ENCODE measurements around the gene CCDC117.

DNA sequence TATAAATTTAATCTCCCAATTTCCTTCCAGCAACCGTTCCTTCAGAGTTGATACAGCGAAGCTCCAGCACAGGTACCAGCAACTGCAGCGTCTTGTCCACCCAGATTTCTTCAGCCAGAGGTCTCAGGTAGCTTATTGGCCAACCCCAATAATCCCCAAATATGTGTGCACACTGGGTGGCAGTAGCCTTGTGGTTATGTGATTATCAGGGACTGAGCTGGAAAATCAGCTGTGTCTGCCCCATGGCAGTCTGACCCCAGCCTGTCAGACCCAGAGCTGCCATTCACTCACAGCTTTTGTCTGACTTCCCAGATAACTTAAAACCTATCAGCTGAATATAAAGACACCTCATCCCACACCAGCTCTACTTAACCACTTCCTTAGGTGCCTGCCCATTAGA lies 28.6 kb upstream of the CCDC117 start:
- TF ChIP-seq GABPA (IDR thresholded peaks at IDR 0.05 in 1 of 2, conservative IDR thresholded peaks at IDR 0.05 in 1 of 2) (no peak), CTCF (IDR thresholded peaks at IDR 0.05; ENCODE audit: low read depth, low read length, missing input control) (no peak), SP1 (IDR thresholded peaks at IDR 0.05) (no peak), TAF1 (conservative IDR thresholded peaks at IDR 0.05) (no peak), RAD21 (IDR thresholded peaks at IDR 0.05) (no peak), FOXA1 (IDR thresholded peaks at IDR 0.05) (no peak)
- TF ChIP-seq, protein P1, sequence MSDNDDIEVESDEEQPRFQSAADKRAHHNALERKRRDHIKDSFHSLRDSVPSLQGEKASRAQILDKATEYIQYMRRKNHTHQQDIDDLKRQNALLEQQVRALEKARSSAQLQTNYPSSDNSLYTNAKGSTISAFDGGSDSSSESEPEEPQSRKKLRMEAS (IDR thresholded peaks at IDR 0.05), result no peak
- TF ChIP-seq, protein P2, sequence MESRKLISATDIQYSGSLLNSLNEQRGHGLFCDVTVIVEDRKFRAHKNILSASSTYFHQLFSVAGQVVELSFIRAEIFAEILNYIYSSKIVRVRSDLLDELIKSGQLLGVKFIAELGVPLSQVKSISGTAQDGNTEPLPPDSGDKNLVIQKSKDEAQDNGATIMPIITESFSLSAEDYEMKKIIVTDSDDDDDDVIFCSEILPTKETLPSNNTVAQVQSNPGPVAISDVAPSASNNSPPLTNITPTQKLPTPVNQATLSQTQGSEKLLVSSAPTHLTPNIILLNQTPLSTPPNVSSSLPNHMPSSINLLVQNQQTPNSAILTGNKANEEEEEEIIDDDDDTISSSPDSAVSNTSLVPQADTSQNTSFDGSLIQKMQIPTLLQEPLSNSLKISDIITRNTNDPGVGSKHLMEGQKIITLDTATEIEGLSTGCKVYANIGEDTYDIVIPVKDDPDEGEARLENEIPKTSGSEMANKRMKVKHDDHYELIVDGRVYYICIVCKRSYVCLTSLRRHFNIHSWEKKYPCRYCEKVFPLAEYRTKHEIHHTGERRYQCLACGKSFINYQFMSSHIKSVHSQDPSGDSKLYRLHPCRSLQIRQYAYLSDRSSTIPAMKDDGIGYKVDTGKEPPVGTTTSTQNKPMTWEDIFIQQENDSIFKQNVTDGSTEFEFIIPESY (IDR thresholded peaks at IDR 0.05), result no peak

All from liver (tissue), 3 donors.